Measurements from ENCODE around the gene PRR16.

The PRR16 gene

DNA sequence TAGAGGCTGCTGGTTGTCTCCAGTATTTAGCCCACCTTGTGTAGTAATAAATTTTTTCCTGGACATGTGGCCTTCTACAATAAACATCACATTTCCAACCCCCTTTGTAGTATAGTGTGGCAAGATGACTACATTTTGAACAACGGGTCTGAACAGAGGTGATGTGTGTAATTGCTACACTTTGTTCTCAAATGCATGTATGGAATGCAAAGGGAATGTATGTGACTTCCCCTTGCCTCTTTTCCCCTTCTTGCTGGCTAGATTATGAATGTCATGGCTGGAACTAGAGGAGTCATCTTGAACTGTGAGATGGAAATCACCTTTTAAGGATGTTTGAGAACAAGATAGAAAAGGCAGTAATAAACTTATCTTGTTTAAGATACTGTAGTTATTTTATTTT lies 54.5 kb downstream of the PRR16 start:
- DNase-seq = no peak

- DNase-seq = no peak
These were observed 63.2 kb downstream of the PRR16 start for GRCh38 chr5:120527251-120527650.

- no peak for DNase-seq
These were observed 64.5 kb downstream of the PRR16 start for GRCh38 chr5:120528609-120529008.

DNA sequence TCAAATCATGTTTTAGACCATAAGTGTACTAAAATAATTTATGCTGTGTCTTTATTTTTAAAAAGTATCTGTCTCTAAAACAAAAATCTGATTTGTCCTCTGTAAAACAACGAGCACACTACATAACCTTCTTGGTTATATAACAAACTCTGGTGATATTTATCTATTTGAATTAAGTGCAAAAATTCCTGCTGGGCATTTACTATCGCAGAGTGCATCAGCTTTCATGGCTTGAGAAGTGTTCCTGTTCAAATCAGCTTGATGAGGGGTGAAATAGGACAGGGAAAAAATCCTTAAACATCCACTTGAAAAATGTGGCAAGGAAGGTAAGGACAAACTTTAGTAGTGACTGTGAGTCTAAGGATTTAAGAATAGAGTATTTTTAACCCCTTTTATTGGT lies 65.3 kb downstream of the PRR16 start:
- no peak for DNase-seq

GRCh38 chr5:120531215-120531614 lies 67.1 kb downstream of the PRR16 start:
- no peak for DNase-seq

- DNase-seq = no peak
These were observed 68.7 kb downstream of the PRR16 start for GRCh38 chr5:120532835-120533234.

DNA sequence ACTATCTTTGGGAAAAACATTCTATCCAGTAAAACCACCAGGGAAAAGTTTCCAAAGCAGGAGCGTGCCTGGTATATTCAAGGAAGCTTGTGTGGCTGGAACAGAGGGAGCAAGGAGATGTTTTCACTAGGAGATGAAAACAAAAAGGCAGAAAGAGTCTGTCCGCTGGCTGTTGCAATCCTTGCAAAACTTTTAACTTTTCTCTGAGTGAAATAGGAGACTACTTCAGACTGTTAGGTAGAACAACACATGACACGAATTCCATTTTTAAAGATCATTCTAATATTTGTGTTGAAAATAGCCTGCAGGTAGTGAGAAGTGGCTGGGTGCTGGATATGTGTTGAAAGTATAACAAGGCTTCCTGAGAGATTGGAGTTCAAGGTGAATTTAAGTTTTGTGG lies 69.5 kb downstream of the PRR16 start:
- no peak for DNase-seq

DNA sequence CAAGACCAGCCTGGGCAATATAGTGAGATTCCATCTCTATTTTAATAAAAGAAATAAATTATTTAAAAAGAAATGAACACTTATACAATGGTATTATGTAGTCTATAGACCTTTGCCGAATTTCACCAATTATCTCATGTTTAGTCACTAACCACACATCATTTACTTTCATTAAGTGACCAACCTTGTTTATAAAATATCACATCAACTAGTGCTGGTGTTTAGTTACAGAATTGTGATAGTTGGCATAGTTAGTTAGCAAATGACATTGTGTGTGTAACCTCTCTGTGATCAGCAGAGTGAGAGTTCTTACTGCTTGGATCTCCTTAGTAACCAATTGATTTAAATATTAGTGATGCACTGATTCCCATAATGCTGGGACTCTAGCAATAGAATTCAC lies 71.8 kb downstream of the PRR16 start:
- no peak for DNase-seq

DNA sequence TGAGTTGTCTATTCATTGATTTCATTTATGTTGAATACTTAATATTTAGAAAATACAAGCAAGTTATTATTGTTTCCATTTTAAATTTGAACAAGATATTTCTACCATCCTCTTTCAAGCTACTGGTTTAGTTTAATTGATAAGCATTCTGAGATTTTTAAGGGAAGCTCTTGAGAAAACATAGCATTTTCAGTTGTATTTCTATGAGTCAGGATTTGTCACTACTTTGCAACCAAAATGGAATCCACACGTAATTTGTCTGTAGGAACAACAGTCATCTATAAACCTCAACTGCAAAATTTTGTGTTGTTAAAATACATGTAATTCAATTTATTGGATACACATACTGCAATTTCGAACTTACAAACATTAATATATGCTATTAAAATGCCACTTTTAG lies 74.0 kb downstream of the PRR16 start:
- DNase-seq = no peak

- DNase-seq = no peak
These were observed 74.5 kb downstream of the PRR16 start for GRCh38 chr5:120538644-120539043.

GRCh38 chr5:120539471-120539870 lies 75.4 kb downstream of the PRR16 start:
- DNase-seq = no peak

GRCh38 chr5:120540097-120540496 lies 76.0 kb downstream of the PRR16 start:
- DNase-seq = no peak

GRCh38 chr5:120544043-120544442 lies 79.9 kb downstream of the PRR16 start:
- no peak for DNase-seq

DNA sequence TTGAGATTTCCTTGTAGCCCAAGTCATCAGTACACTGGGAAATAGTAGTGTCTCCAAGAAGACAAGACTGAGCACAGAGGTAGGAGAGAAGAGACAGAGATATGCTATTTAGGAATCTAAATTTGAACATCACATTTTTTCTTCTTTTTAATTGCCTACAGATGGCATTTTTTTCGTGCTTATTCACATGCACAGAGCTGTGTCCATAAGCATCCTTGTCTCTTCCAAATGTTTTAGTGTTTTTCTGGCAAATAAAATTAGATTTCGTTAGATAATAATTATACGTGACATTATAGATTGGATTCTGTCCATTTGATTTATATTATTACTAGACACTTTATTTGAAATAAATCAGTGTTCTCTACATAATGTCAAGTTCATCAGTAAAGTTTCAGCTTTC lies 80.9 kb downstream of the PRR16 start:
- no peak for DNase-seq

DNA sequence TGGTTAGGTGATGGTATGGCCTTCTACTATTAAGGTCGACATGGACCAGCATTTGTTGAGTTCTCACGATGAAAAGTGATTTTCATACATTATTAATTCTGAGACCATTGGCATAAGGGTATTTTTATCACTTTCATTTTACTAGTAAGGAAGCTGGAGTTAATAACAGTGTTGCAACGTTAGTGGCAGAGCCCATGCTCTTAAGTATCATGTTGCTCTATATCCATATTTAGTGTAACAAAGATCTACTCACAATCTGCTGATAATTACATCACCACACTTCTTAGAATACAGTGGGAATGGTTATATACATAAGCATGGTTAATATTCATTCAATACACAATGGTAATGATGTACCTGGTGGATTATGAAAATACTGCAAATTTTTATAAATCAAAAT lies 81.9 kb downstream of the PRR16 start:
- no peak for DNase-seq

- DNase-seq = no peak
These were observed 82.8 kb downstream of the PRR16 start for GRCh38 chr5:120546922-120547321.

DNA sequence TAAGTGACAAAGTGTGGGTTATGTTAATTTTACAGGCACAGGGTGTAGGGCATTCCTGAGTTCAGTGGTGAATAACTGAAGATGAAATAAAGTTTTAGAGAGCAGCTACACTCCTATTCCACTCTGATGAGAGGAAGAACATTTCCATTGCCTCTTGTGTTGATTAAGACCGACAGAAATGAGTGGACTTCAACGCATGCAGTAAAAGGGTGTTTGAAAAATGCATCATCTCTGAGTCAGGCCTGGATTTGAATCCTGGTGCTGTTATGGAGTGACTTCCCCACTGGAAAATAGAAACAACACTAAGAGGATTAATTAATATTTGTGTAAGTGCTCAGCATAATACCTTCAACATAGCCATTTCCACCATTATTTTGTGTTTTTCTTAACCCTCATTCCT lies 86.3 kb downstream of the PRR16 start:
- no peak for DNase-seq

- DNase-seq = no peak
These were observed 88.5 kb downstream of the PRR16 start for GRCh38 chr5:120552638-120553037.

DNA sequence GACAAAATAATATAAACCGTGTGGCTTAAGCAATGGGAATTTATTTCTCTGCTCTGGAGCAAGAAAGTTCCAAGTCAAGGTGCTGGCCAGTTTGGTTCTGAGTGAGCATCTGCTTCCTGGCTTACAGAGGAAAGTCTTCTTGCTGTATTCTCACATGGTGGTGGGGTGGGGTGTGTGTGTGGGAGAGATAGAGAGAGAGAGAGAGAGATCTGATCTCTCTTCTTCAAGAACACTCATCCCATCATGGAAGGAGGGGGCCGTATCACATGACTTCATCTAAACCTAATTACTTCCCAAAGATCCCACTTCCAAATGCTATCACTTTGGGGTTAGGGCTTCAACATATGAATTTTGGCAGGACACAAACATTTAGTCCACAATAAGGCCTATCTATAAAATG lies 91.2 kb downstream of the PRR16 start:
- no peak for DNase-seq

DNA sequence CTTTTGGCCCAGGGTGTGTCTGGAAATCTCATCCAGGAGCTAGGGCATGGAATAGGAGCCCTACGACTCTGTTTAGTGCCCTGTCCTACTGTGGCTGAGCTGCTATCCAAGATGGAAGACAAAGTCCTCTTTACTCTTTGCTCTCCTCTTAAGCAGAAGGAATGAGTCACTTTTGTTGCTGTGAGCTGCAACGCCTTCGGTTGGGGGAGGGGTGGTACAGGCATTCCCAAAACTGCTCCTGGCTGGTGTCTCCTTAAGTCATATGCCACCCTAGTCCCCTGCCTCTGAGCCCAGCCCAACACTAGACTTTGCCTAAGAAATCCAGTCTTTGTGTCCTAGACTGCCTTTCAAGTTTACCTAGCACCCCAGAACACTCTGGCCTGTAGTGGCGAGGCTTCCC lies 99.9 kb downstream of the PRR16 start:
- DNase-seq = no peak

DNA sequence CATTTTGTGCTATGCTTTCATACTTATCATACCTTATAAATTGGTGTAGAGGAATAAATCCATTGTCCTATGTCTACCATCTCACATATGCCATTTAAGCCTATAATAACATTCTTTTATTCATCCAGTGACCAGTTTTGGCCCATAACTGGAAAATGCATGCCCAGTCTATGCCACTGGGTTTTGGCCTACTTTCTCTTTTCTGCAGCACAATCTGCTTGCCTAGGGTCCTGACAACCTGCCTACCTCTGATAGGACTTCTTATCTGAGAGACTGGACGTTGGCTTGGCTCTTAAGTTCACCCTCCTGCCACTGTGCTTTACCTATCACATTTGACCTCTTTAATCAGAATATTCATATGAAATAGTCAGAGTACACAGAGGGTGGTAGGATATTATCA lies 103.0 kb downstream of the PRR16 start:
- DNase-seq = no peak

- no peak for DNase-seq
These were observed 103.8 kb downstream of the PRR16 start for GRCh38 chr5:120567921-120568320.

- DNase-seq = no peak
These were observed 104.6 kb downstream of the PRR16 start for GRCh38 chr5:120568711-120569110.

GRCh38 chr5:120576588-120576987 lies 112.5 kb downstream of the PRR16 start:
- DNase-seq = no peak

- DNase-seq = no peak
These were observed 118.5 kb downstream of the PRR16 start for GRCh38 chr5:120582635-120583034.

GRCh38 chr5:120586646-120587045 lies 122.5 kb downstream of the PRR16 start:
- no peak for DNase-seq

Measured in activated CD8-positive, alpha-beta memory T cell treated with anti-CD3 and anti-CD28 coated beads for 24 hours (primary cell).